SH-SY5Y (cell line): ENCODE data around the gene TAF11L3.
"Not testable (repeated sequence)": the region's sequence is repeated elsewhere in the genome, so short reads cannot be mapped to it uniquely, and the experiment has no call there.

Experiments used
- GATA2 ChIP-seq: IDR thresholded peaks from 2 replicates; pipeline ENCODE4 v1.6.1; 2011; ENCODE audit warnings: mild to moderate bottlenecking, low read depth, low read length
- GATA3 ChIP-seq: IDR thresholded peaks from 2 replicates; pipeline ENCODE4 v1.6.1; 2011; ENCODE audit warnings: low read depth, mild to moderate bottlenecking, low read length, moderate library complexity

Gene TAF11L3

DNA sequence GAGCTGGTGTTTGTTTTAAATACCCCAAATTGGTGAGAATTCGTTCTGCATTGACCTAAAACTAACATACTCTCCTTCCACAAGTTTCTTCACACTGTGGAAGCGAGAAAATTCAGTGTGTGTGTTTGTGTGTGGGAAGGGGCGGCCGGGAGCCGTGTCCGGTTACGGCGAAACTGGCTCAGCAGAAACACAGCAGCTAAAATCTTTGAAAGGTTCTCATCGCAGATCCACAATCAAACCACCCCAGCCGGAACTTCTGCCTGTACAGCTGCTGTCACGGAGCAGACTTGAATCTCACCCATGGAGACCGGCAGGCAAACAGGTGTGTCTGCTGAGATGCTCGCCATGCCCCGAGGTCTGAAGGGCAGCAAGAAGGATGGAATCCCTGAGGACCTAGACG, at the start of gene TAF11L3:
Gene TAF11L3, plus strand, starts transcription at position 301 of the 400 bp plus-strand sequence.
- not testable (repeated sequence) for TF ChIP-seq GATA3, GATA2

DNA sequence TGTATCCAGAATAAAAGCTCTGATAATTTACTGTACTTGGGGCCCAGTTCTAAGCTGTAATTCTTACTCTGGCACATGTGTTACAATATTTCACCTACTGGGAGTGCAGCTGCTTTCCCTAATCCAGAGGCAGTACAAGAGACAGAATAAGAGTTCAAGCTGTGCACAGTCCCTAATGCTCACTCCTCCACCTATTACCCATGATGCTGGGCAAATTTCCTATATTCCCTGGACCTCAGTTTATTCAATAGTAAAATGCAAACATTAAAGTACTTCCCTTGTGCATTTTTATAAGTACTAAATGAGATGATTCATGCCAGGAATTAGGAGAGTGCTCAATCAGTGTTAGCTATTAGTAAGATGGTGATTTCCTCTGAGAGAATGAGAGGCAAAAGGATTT, 48.1 kb upstream of the TAF11L3 start:
- no peak for TF ChIP-seq GATA2
- TF ChIP-seq GATA3: no peak

DNA sequence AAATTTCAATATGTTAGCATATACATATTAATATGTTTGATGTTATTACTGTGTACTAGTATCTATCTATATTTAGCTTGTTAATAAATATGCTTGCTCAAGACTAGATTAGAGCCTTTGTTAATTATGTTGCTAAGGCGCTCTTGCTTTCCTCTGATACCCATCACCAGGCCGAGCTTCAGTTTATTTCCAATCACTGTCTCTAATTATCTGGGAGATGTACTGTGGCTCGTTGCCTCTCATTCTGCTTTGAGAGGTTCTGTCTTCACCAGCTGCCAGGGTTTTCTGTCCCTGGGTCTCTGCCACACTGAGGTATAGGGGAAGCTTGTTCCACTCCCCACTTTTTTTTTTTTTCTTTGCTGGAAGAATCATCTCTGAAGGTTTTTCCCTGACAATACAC, 41.1 kb upstream of the TAF11L3 start:
- TF ChIP-seq GATA2 (peak; percentile 66), GATA3 (no peak; the same call in 1 of the 2 replicates)

DNA sequence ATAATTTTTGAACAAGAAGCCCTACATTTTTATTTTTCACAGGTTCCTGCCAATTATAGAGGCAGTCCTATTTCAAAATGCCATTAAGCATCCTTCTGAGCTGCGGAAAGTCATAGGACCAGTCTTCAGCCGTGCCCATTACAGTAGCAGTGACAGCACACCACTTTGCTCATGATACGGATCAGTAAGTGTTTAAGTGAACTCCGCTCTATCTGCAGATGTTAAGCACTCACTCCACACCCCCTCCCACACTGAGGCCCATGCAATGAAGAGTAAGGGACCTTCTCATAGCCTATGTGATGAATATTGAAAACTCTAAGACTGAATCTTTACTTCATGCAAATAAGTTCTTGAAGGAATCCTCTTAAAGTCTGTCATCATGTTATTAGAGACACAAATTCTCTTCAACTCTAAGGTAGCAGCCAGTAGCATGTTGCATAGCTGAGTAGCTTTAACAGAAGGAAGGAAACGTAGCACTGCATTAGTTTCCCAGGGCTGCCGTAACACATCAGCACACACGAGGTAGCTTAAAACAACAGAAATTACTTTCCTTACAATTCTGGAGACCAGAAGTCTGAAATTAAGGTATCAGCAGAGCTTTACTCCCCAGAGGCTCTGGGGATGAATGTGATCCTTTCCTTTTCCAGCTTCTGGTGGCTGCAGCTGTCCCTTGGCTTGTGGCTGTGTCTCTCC, 40.4 kb upstream of the TAF11L3 start:
- TF ChIP-seq GATA3 (peak; percentile 50), GATA2 (peak; percentile 83)

DNA sequence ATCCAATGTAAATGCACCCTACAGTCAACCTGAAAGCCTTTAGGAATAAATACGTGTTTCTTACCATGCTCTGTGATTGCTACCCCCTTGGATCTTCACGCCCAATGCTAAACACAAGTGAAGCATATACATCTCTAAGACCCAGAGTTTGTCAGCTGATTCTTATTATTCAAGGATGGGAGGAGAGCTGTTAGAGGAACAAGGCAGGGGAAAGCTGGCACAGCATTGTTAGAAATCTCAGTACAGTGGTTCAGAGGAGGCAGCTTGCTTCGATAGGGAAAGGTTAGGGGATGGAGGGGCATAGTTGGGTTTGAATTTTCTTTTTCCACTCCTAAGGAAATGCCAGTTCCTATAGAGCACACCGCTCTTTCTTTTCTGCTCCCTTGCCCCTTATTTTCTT, 36.8 kb upstream of the TAF11L3 start:
- TF ChIP-seq GATA3: no peak
- no peak for TF ChIP-seq GATA2

DNA sequence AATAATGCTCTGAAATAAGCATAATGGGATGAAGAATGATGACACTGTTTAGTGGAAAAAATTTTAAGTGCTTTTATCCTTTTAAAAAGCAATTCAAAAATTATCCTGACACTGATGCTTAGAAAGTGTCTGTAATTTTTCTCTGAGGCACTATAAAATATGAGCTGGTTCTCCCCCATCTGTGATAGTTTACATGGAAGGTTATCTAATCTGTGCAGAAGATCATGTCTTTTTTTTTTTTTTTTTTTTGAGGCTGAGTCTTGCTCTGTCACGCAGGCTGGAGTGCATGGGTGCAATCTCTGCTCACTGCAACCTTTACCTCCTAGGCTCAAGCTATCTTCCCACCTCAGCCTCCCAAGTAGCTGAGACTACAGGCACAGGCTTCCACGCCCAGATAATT, 35.4 kb upstream of the TAF11L3 start:
- TF ChIP-seq GATA2 (peak; percentile 88), GATA3 (peak; percentile 70; the same call in 1 of the 2 replicates)

DNA sequence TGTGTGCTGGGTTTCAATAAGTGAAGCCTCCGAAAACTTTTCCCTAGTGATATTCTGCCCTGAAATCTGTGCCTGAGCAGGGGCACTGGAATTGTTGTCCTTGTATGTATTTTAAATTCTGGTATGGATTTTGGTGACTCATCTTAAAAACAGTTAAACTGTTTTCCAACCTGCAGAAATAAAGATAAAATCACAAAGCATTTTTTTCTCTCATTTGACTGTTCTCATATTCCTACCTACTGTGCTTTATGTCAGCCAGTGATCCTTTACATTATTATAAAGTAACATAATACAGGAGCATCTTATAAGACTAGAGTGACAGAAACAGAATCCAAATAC, 31.0 kb upstream of the TAF11L3 start:
- TF ChIP-seq GATA2 (no peak), GATA3 (no peak)

DNA sequence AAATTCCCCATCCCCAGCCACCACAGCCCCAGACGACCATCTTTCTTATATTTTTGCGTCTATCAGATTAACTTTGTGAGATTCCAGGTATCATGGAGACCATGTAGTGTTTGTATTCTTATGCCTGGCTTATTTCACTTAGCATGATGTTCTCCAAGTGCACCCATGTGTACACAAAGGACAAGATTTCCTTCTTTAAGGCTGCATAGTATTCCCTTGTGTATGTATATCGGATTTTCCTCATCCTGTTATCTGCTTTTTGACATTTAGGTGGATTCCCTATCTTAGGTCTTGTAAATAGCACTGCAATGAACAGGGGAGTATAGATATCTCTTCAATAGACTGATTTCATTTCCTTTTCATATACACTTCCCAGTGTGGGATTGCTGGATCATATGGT, 25.4 kb upstream of the TAF11L3 start:
- TF ChIP-seq GATA2: no peak
- no peak for TF ChIP-seq GATA3

DNA sequence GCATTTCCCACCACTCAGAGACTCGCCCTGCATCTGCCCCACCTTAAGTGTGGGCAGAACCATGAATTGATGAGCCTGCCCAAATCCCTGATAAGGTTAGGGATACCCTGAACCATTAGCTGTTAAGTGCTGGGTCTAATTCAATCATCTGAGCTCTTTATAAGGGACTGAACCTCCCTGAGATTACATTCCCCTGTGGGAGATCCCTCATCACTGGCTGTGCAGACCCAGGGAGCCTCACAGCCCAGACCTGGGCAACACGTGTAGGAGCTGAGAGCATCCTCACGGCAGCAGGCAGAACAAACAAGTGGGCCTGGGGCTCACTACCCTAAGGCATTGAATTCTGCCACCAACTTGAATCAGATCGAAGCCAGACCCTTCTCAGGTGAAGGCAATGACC, 20.7 kb upstream of the TAF11L3 start:
- TF ChIP-seq GATA2 (0 out of 2 replicates have a peak, but pooled peaks have one; percentile 6), GATA3 (no peak)

DNA sequence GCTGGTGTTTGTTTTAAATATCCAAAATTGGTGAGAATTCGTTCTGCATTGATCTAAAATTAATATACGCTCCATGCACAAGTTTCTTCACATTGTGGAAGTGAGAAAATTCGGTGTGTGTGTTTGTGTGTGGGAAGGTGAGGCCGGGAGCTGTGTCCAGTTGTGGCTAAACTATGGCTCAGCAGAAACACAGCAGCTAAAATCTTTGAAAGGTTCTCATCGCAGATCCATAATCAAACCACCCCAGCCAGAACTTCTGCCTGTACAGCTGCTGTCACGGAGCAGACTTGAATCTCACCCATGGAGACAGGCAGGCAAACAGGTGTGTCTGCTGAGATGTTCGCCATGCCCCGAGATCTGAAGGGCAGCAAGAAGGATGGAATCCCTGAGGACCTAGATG, 20.2 kb upstream of the TAF11L3 start, which contains the start of gene TAF11L2:
Gene TAF11L2, plus strand, starts transcription at position 301 of the 400 bp plus-strand sequence.
- TF ChIP-seq GATA3, GATA2: not testable (repeated sequence)

DNA sequence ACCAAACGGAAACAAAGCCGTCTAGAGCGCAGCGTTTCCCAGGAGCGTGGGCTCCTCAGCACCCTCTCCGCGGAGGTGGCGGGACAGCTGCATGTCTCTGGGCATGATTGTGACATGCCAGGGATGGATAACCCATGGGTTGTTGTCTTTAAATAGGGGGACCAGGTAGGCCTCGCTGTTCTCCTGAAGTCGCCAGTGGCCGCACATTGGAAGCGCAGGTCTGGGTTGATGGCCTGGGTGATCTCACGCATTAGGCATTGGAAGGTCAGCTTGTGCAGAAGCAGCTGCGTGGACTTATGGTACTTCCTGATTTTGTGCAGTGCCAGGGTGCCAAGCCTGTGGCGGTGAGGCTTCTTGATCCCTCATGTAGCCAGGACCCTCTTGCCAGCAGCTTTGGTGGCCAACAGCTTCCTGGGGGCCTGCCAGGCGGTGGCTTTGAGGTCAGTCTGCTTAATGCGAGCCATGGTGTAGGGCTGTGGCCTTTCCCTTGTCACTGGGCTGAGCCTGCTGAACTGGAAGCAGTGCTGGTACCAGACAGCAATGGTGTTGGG, 6.3 kb upstream of the TAF11L3 start:
- TF ChIP-seq GATA2 (no peak), GATA3 (no peak)

DNA sequence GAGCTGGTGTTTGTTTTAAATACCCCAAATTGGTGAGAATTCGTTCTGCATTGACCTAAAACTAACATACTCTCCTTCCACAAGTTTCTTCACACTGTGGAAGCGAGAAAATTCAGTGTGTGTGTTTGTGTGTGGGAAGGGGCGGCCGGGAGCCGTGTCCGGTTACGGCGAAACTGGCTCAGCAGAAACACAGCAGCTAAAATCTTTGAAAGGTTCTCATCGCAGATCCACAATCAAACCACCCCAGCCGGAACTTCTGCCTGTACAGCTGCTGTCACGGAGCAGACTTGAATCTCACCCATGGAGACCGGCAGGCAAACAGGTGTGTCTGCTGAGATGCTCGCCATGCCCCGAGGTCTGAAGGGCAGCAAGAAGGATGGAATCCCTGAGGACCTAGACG, 3.3 kb downstream of the TAF11L3 start, which contains the start of gene TAF11L4:
Gene TAF11L4, plus strand, starts transcription at position 301 of the 400 bp plus-strand sequence.
- not testable (repeated sequence) for TF ChIP-seq GATA3, GATA2

DNA sequence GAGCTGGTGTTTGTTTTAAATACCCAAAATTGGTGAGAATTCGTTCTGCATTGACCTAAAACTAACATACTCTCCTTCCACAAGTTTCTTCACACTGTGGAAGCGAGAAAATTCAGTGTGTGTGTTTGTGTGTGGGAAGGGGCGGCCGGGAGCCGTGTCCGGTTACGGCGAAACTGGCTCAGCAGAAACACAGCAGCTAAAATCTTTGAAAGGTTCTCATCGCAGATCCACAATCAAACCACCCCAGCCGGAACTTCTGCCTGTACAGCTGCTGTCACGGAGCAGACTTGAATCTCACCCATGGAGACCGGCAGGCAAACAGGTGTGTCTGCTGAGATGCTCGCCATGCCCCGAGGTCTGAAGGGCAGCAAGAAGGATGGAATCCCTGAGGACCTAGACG, 6.8 kb downstream of the TAF11L3 start, which contains the start of gene TAF11L5:
Gene TAF11L5, plus strand, starts transcription at position 301 of the 400 bp plus-strand sequence.
- TF ChIP-seq GATA3, GATA2: not testable (repeated sequence)

DNA sequence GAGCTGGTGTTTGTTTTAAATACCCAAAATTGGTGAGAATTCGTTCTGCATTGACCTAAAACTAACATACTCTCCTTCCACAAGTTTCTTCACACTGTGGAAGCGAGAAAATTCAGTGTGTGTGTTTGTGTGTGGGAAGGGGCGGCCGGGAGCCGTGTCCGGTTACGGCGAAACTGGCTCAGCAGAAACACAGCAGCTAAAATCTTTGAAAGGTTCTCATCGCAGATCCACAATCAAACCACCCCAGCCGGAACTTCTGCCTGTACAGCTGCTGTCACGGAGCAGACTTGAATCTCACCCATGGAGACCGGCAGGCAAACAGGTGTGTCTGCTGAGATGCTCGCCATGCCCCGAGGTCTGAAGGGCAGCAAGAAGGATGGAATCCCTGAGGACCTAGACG, 10.2 kb downstream of the TAF11L3 start, which contains the start of gene TAF11L6:
Gene TAF11L6, plus strand, starts transcription at position 301 of the 400 bp plus-strand sequence.
- not testable (repeated sequence) for TF ChIP-seq GATA2, GATA3
